CD4-positive, alpha-beta T cell treated with Interleukin-12 subunit alpha and Interleukin-12 subunit beta, for 1 hour (primary cell): ENCODE data around the gene SASH1.
"Not testable (repeated sequence)": the region's sequence is repeated elsewhere in the genome, so short reads cannot be mapped to it uniquely, and the experiment has no call there.

Experiments
- DNase-seq: peaks from one replicate; pipeline ENCODE4 v3.0.0-alpha.2; 2020

SASH1 gene

GRCh38 chr6:148329596-148330381, 12.8 kb upstream of the SASH1 start:
- no peak for DNase-seq

- no peak for DNase-seq
These were observed 10.6 kb upstream of the SASH1 start for GRCh38 chr6:148332088-148332487.

- DNase-seq: no peak
These were observed 5.7 kb upstream of the SASH1 start for GRCh38 chr6:148336901-148337300.

- no peak for DNase-seq
These were observed 2.9 kb upstream of the SASH1 start for GRCh38 chr6:148339766-148340165.

- DNase-seq: no peak
These were observed 1.9 kb upstream of the SASH1 start for GRCh38 chr6:148340586-148341297.

- DNase-seq: no peak
These were observed 613 bp upstream of the SASH1 start for GRCh38 chr6:148342100-148342349.

- DNase-seq: no peak
These were observed 577 bp downstream of the SASH1 start for GRCh38 chr6:148343047-148343782.

GRCh38 chr6:148345176-148345575, 2.5 kb downstream of the SASH1 start:
- DNase-seq: no peak

- no peak for DNase-seq
These were observed 2.9 kb downstream of the SASH1 start for GRCh38 chr6:148345578-148345977.

- no peak for DNase-seq
These were observed 4.2 kb downstream of the SASH1 start for GRCh38 chr6:148346681-148347440.

GRCh38 chr6:148347441-148348054, 4.9 kb downstream of the SASH1 start:
- DNase-seq: no peak

GRCh38 chr6:148348335-148348734, 5.7 kb downstream of the SASH1 start:
- no peak for DNase-seq

GRCh38 chr6:148348778-148349177, 6.1 kb downstream of the SASH1 start:
- DNase-seq: no peak

GRCh38 chr6:148349466-148349865, 6.8 kb downstream of the SASH1 start:
- DNase-seq: no peak

- no peak for DNase-seq
These were observed 8.7 kb downstream of the SASH1 start for GRCh38 chr6:148351309-148351708.

- DNase-seq: not testable (repeated sequence)
These were observed 9.8 kb downstream of the SASH1 start for GRCh38 chr6:148352421-148352820.

GRCh38 chr6:148358196-148358785, 15.7 kb downstream of the SASH1 start:
- DNase-seq: no peak

GRCh38 chr6:148359228-148359627, 16.6 kb downstream of the SASH1 start:
- no peak for DNase-seq

- no peak for DNase-seq
These were observed 21.6 kb downstream of the SASH1 start for GRCh38 chr6:148364056-148364824.

- DNase-seq: no peak
These were observed 22.4 kb downstream of the SASH1 start for GRCh38 chr6:148365041-148365440.

GRCh38 chr6:148367411-148368024, 24.9 kb downstream of the SASH1 start:
- peak; percentile 3 for DNase-seq
